Fibroblast of skin of back (primary cell): ENCODE measurements around the gene DIDO1.

ENCODE experiments used
- DNase-seq: peaks from one replicate; pipeline ENCODE4 v3.0.0-alpha.2; 2013

DIDO1 gene

DNA sequence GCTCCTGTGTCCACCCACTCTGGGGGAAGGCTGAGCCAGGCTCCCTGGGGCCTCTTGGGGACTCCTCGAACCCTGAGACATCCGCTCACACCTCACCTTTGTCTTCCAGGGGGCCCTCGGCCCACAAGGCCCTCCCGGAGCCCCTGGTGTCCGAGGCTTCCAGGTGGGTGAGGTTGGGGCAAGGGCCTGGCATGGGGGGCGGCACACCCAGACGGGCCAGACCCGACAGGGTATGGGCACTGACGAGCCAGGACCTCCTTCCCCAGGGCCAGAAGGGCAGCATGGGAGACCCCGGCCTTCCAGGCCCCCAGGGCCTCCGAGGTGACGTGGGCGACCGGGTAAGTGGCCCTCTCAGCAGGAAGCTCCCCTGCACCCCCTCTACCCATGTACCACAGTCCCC is 96.1 kb downstream of the DIDO1 start:
- no peak for DNase-seq

DNA sequence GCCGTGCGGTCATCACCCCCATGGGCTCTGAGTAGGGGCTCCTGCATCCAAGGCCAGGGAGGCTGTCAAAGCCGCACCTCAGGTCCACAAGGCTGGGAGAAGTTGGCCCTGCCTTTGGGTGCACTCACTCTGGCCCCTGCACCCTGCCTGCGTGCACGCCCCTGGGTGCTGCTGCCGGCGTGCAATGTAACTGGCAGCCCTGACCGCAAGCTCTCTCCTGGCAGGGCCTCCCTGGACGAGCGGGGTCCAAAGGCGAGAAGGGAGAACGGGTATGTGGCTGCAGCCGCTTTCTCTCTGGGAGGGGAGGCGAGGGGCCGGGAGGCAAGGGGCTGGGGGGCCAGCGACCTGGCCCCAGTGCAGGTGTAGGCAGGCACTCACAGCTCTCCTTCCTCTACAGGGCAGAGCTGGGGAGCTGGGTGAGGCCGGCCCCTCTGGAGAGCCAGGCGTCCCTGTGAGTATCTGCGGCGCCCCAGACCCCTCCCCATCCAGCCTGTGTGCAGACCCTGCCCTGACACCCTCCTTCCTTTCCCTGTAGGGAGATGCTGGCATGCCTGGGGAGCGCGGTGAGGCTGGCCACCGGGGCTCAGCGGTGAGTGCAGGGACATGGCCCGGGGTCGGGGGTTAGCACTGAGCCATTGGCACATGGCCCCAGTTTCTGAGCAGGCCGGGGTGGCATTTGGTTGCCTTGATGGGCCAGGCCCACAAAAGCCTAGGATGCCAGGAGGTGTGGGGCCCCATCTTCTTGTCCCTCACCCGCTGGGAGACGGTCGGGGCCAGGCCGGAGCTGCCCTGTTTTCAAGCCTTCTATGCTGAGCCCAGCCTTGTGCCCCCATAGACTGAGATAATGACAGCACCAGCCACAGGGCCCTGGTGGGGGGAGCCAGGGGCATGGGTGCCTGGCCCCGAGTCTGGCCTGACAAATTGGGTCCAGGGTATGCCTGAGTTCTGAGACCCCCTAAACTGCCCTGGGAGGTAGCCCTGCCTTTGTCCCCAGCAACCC is 96.8 kb downstream of the DIDO1 start:
- no peak for DNase-seq

DNA sequence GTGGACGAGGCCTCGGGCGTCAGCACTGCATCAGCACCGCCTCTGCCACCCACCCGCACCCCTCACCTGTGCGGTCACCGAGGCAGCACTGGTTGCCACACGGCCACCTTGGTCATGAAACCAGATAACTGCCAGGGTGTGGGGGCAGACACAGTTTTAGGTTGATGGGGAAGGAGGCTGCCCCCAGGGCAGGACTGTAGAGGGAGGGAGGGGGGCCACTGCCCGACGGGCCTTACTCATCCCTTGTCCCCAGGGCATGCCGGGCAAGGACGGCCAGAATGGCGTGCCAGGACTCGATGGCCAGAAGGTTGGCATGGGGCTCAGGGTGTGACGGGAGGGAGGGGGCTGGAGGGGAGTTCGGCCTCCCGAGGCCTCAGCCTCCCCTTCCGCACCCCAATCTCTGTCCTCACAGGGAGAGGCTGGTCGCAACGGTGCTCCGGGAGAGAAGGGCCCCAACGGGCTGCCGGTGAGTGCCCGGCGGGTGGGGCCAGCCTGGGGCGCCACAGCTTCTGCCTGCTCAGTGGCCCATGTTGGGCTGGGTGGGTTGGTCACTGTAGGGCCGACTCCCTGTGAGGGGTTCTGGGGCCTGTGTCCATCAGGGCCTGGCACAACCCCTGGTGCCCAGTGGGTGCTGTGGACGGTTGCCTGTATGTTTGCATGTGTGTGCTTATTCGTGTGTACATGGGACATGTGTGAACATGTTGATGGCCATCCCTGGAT is 97.6 kb downstream of the DIDO1 start:
- no peak for DNase-seq

DNA sequence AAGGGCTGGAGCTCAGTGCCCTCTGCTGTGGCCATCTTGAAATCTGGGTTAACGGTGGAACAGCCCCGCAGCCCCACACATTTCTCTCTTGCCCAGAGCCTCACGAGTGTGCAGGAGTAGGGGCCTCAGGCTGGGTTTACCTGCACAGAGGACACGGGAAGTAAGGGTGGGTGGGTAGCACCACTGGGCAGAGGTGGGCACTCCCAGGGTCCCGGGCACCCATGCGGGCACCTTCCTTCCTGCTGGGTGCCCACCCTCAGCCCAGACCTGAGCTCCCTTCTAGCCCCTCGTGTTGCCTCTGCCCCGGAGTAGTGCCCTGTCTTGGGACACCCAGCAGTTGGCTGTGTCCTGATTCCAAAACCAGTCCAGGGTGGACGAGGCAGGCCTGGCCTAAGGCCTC is 98.3 kb downstream of the DIDO1 start:
- DNase-seq = no peak
